Cardiac fibroblast (primary cell): ENCODE measurements around the gene CHST8.

Source experiments
- DNase-seq, 2 donors: peaks; one replicate each; pipeline versions ENCODE4 v3.0.0 to v3.0.0-alpha.2; 2010; ENCODE audit warnings: low read depth in 2 of 2
- H3K4me3 ChIP-seq, 2 donors: replicated peaks in 1 of 2; 1 replicate in 1 of 2; 2 replicates in 1 of 2; pipeline ENCODE4 v1.5.1; 2011; ENCODE audit warnings: low read depth in 2 of 2, low read length in 2 of 2, mild to moderate bottlenecking in 2 of 2, moderate library complexity in 1 of 2
- CTCF ChIP-seq: IDR thresholded peaks from one replicate; pipeline ENCODE4 v1.5.1; 2011; ENCODE audit warnings: low read depth, mild to moderate bottlenecking, low read length, inconsistent platforms

The CHST8 gene

GRCh38 chr19:33801411-33801810 lies 179.7 kb downstream of the CHST8 start:
- no peak overlapping the region for H3K4me3 ChIP-seq
- no peak for DNase-seq
- TF ChIP-seq CTCF: no peak

- no peak for TF ChIP-seq CTCF
- no peak overlapping the region for H3K4me3 ChIP-seq
- no peak for DNase-seq
Observed at GRCh38 chr19:33802001-33802400, 180.2 kb downstream of the CHST8 start.

GRCh38 chr19:33802801-33803200 lies 181.0 kb downstream of the CHST8 start:
- H3K4me3 ChIP-seq: no peak overlapping the region
- no peak for DNase-seq
- no peak for TF ChIP-seq CTCF

GRCh38 chr19:33803383-33803782 lies 181.6 kb downstream of the CHST8 start:
- no peak for DNase-seq
- no peak for TF ChIP-seq CTCF
- H3K4me3 ChIP-seq: no peak overlapping the region

GRCh38 chr19:33804021-33804799 lies 182.5 kb downstream of the CHST8 start:
- H3K4me3 ChIP-seq: no peak overlapping the region
- DNase-seq: peak; percentile 74 to 84
- no peak for TF ChIP-seq CTCF

GRCh38 chr19:33805313-33805712 lies 183.6 kb downstream of the CHST8 start:
- no peak overlapping the region for H3K4me3 ChIP-seq
- DNase-seq: no peak
- no peak for TF ChIP-seq CTCF

GRCh38 chr19:33805840-33806433 lies 184.2 kb downstream of the CHST8 start:
- H3K4me3 ChIP-seq: no peak overlapping the region
- no peak for DNase-seq
- no peak for TF ChIP-seq CTCF
